GM20431 (cell line): Measurements from ENCODE around the gene RABGGTA.

Source experiments
- in situ Hi-C: fragments of 300-500 bp; cut with MseI, MboI; formaldehyde crosslinking; loops from one replicate; pipeline ENCODE4 v1.15.0; 2020; ENCODE audit warnings: low sequenced_read_pairs; ENCODE audit not compliant: unreplicated experiment

The RABGGTA gene

GRCh38 chr14:24262821-24263733 lies 8.3 kb downstream of the RABGGTA start, which contains the start of gene TGM1:
TSS of gene TGM1 (minus strand) at chr14:24263177. CDS start at chr14:24262352, 825 bp downstream.
- in situ Hi-C loops, result no loop called here

- in situ Hi-C loops, result no loop called here
Observed at GRCh38 chr14:24261969-24262327, 9.4 kb downstream of the RABGGTA start.

- in situ Hi-C loops, result no loop called here
Observed at GRCh38 chr14:24261256-24261968, 10.0 kb downstream of the RABGGTA start.

GRCh38 chr14:24260780-24261157 lies 10.6 kb downstream of the RABGGTA start:
- in situ Hi-C loops, result no loop called here

- in situ Hi-C loops, result no loop called here
Observed at GRCh38 chr14:24260026-24260779, 11.2 kb downstream of the RABGGTA start.

GRCh38 chr14:24259282-24260025 lies 11.9 kb downstream of the RABGGTA start:
- in situ Hi-C loops, result no loop called here

GRCh38 chr14:24258548-24259265 lies 12.7 kb downstream of the RABGGTA start:
- in situ Hi-C loops, result no loop called here

- in situ Hi-C loops, result no loop called here
Observed at GRCh38 chr14:24258119-24258518, 13.3 kb downstream of the RABGGTA start.

- in situ Hi-C loops, result no loop called here
Observed at GRCh38 chr14:24256960-24257359, 14.4 kb downstream of the RABGGTA start.

- in situ Hi-C loops, result no loop called here
Observed at GRCh38 chr14:24255931-24256711, 15.3 kb downstream of the RABGGTA start.

GRCh38 chr14:24255438-24255837 lies 16.0 kb downstream of the RABGGTA start:
- in situ Hi-C loops, result no loop called here

GRCh38 chr14:24254630-24255392 lies 16.6 kb downstream of the RABGGTA start:
- in situ Hi-C loops, result no loop called here

GRCh38 chr14:24253936-24254335 lies 17.5 kb downstream of the RABGGTA start:
- in situ Hi-C loops, result no loop called here

- in situ Hi-C loops, result no loop called here
Observed at GRCh38 chr14:24252289-24253124, 18.9 kb downstream of the RABGGTA start.

GRCh38 chr14:24251880-24252288 lies 19.5 kb downstream of the RABGGTA start:
- in situ Hi-C loops, result no loop called here

- in situ Hi-C loops, result no loop called here
Observed at GRCh38 chr14:24250354-24250753, 21.0 kb downstream of the RABGGTA start.
